HEK293 (cell line): ENCODE data around the gene LMO1.

Experiments
- CTCF ChIA-PET: fragments of 350-600 bp; formaldehyde crosslinking; extraction: SDS; loops from one replicate; lab custom pipeline; 2021; ENCODE audit warnings: antibody characterized with exemption; lab: Yijun Ruan, JAX
- POLR2A ChIA-PET: fragments of 300-600 bp; formaldehyde crosslinking; extraction: SDS; loops from one replicate; lab custom pipeline; 2020; ENCODE audit warnings: antibody characterized with exemption, inconsistent platforms; lab: Yijun Ruan, JAX
- H3K27ac ChIP-seq: fragments of 200-500 bp; sonication (Bioruptor generic); 2 replicates; pipeline ENCODE4 v1.5.1; 2014; ENCODE audit warnings: low read depth, low read length, control low read depth, inconsistent platforms; ENCODE audit errors: extremely low read depth
- H3K36me3 ChIP-seq, 2 experiments: fragments of 200-500 bp in 1 of 2; sonication (Bioruptor generic) in 1 of 2; 1 replicate in 1 of 2; 2 replicates in 1 of 2; pipeline ENCODE4 v1.5.1; 2014 to 2017; ENCODE audit warnings: inconsistent platforms in 2 of 2, low read length in 2 of 2; ENCODE audit not compliant: control insufficient read depth in 2 of 2, insufficient read depth in 1 of 2
- H3K4me1 ChIP-seq: fragments of 200-500 bp; sonication (Bioruptor generic); 2 replicates; pipeline ENCODE4 v1.5.1; 2014; ENCODE audit warnings: mild to moderate bottlenecking, low read length, inconsistent platforms; ENCODE audit not compliant: control insufficient read depth, insufficient read depth
- H3K4me3 ChIP-seq: 2 replicates; pipeline ENCODE4 v1.5.1; 2011; ENCODE audit warnings: low read depth, mild to moderate bottlenecking, control low read depth, low read length, moderate library complexity
- H3K9me3 ChIP-seq: fragments of 200-500 bp; sonication (Bioruptor generic); 2 replicates; pipeline ENCODE4 v1.5.1; 2014; ENCODE audit warnings: low read depth, low read length, inconsistent platforms; ENCODE audit not compliant: control insufficient read depth, insufficient read depth
- GLI4 ChIP-seq: fragments of 450-650 bp; formaldehyde crosslinking; IDR thresholded peaks from 2 replicates; pipeline ENCODE4 v1.5.1; 2016; ENCODE audit warnings: missing biosample characterization, missing genetic modification characterization
- KLF16 ChIP-seq: fragments of 450-650 bp; formaldehyde crosslinking; IDR thresholded peaks from 2 replicates; pipeline ENCODE4 v1.5.1; 2017; ENCODE audit warnings: missing biosample characterization, missing genetic modification characterization
- SCRT1 ChIP-seq: fragments of 450-650 bp; formaldehyde crosslinking; IDR thresholded peaks from 2 replicates; pipeline ENCODE4 v1.5.1; 2016; ENCODE audit warnings: missing biosample characterization, missing genetic modification characterization, borderline replicate concordance
- SP7 ChIP-seq: fragments of 450-650 bp; formaldehyde crosslinking; IDR thresholded peaks from 2 replicates; pipeline ENCODE4 v1.5.1; 2016; ENCODE audit warnings: missing biosample characterization, missing genetic modification characterization
- ZNF10 ChIP-seq: fragments of 450-650 bp; formaldehyde crosslinking; IDR thresholded peaks from 2 replicates; pipeline ENCODE4 v1.5.1; 2017; ENCODE audit warnings: missing biosample characterization, missing genetic modification characterization
- ZNF132 ChIP-seq: fragments of 450-650 bp; formaldehyde crosslinking; IDR thresholded peaks from 2 replicates; pipeline ENCODE4 v1.5.1; 2017; ENCODE audit warnings: missing biosample characterization, missing genetic modification characterization, borderline replicate concordance
- ZNF2 ChIP-seq: fragments of 450-650 bp; formaldehyde crosslinking; IDR thresholded peaks from 2 replicates; pipeline ENCODE4 v1.5.1; 2016; ENCODE audit warnings: missing biosample characterization, missing genetic modification characterization
- ZNF211 ChIP-seq: fragments of 450-650 bp; formaldehyde crosslinking; IDR thresholded peaks from 2 replicates; pipeline ENCODE4 v1.5.1; 2016; ENCODE audit warnings: low read depth, missing biosample characterization, missing genetic modification characterization
- ZNF324 ChIP-seq: fragments of 450-650 bp; formaldehyde crosslinking; IDR thresholded peaks from 2 replicates; pipeline ENCODE4 v1.5.1; 2016; ENCODE audit warnings: missing biosample characterization, missing genetic modification characterization
- ZNF37A ChIP-seq: fragments of 450-650 bp; IDR thresholded peaks from 2 replicates; pipeline ENCODE4 v1.5.1; 2018; ENCODE audit warnings: missing biosample characterization, missing genetic modification characterization
- ZNF391 ChIP-seq: fragments of 450-650 bp; formaldehyde crosslinking; IDR thresholded peaks from 2 replicates; pipeline ENCODE4 v1.5.1; 2016; ENCODE audit warnings: low read depth, missing biosample characterization, missing genetic modification characterization, borderline replicate concordance
- ZNF596 ChIP-seq: fragments of 450-650 bp; IDR thresholded peaks from 2 replicates; pipeline ENCODE4 v1.5.0; 2018; ENCODE audit warnings: missing biosample characterization, mild to moderate bottlenecking, missing genetic modification characterization, moderate library complexity
- TF ChIP-seq, protein P1 (sequence below): fragments of 450-650 bp; formaldehyde crosslinking; IDR thresholded peaks from 2 replicates; pipeline ENCODE4 v1.5.1; 2016; ENCODE audit warnings: missing biosample characterization, missing genetic modification characterization
- TF ChIP-seq, protein P2 (sequence below): fragments of 450-650 bp; formaldehyde crosslinking; IDR thresholded peaks from 2 replicates; pipeline ENCODE4; 2016; ENCODE audit warnings: missing biosample characterization, missing genetic modification characterization
- TF ChIP-seq, protein P3 (sequence below): fragments of 450-650 bp; formaldehyde crosslinking; IDR thresholded peaks from 2 replicates; pipeline ENCODE4 v1.5.1; 2017; ENCODE audit warnings: missing biosample characterization, missing genetic modification characterization
- TF ChIP-seq, protein P4 (sequence below): fragments of 450-650 bp; formaldehyde crosslinking; IDR thresholded peaks from 2 replicates; pipeline ENCODE4 v1.5.1; 2016; ENCODE audit warnings: missing biosample characterization, missing genetic modification characterization
- TF ChIP-seq, protein P5 (sequence below): fragments of 450-650 bp; formaldehyde crosslinking; IDR thresholded peaks from 2 replicates; pipeline ENCODE4 v1.5.1; 2017; ENCODE audit warnings: missing biosample characterization, missing genetic modification characterization
- TF ChIP-seq, protein P6 (sequence below): fragments of 450-650 bp; formaldehyde crosslinking; IDR thresholded peaks from 2 replicates; pipeline ENCODE4 v1.5.1; 2016; ENCODE audit warnings: missing biosample characterization, missing genetic modification characterization
- TF ChIP-seq, protein P7 (sequence below): fragments of 450-650 bp; formaldehyde crosslinking; IDR thresholded peaks from 2 replicates; pipeline ENCODE4 v1.5.1; 2016; ENCODE audit warnings: missing biosample characterization, missing genetic modification characterization
- TF ChIP-seq, protein P8 (sequence below): fragments of 450-650 bp; formaldehyde crosslinking; optimal IDR thresholded peaks from 2 replicates; pipeline ENCODE3; 2016; ENCODE audit warnings: missing biosample characterization, mild to moderate bottlenecking, missing genetic modification characterization
- TF ChIP-seq, protein P9 (sequence below): fragments of 450-650 bp; formaldehyde crosslinking; IDR thresholded peaks from 2 replicates; pipeline ENCODE4 v1.5.1; 2016; ENCODE audit warnings: missing biosample characterization, missing genetic modification characterization

LMO1 gene

DNA sequence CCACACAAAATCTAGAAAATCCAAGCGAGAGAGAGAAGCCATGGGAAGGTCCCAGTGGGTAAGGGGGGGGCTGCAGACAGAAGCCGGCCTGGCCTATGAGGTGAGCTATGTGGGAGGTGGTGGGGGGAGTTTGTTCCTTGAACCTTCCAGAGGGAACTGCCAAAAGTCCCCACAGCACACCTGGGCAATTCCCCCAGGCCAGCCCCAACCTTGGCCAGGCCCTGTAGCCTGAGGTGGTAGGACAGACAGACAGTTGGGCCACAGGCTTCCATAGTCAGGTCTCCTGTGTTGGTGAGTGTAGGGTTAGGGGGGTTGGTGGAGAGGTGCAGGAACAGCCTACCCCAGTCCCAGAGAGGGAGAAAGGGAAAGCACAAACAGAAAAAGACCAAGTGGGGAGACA is 39.0 kb downstream of the LMO1 start:
- H3K27ac ChIP-seq, result no peak overlapping the region
- no peaks in the 10 kb centered on the region for H3K36me3 ChIP-seq
- TF ChIP-seq SCRT1, result no peak
- no peak for TF ChIP-seq ZNF391
- no peak for TF ChIP-seq ZNF2 (tag by site-specific recombination)
- TF ChIP-seq, protein P1, sequence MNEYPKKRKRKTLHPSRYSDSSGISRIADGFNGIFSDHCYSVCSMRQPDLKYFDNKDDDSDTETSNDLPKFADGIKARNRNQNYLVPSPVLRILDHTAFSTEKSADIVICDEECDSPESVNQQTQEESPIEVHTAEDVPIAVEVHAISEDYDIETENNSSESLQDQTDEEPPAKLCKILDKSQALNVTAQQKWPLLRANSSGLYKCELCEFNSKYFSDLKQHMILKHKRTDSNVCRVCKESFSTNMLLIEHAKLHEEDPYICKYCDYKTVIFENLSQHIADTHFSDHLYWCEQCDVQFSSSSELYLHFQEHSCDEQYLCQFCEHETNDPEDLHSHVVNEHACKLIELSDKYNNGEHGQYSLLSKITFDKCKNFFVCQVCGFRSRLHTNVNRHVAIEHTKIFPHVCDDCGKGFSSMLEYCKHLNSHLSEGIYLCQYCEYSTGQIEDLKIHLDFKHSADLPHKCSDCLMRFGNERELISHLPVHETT, result no peak
- TF ChIP-seq, protein P2, sequence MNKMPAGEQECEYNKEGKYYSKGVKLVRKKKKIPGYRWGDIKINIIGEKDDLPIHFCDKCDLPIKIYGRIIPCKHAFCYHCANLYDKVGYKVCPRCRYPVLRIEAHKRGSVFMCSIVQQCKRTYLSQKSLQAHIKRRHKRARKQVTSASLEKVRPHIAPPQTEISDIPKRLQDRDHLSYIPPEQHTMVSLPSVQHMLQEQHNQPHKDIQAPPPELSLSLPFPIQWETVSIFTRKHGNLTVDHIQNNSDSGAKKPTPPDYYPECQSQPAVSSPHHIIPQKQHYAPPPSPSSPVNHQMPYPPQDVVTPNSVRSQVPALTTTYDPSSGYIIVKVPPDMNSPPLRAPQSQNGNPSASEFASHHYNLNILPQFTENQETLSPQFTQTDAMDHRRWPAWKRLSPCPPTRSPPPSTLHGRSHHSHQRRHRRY (tag by site-specific recombination), result no peak
- no peak for TF ChIP-seq GLI4
- no peak for TF ChIP-seq ZNF10 (tag by site-specific recombination)
- TF ChIP-seq, protein P3, sequence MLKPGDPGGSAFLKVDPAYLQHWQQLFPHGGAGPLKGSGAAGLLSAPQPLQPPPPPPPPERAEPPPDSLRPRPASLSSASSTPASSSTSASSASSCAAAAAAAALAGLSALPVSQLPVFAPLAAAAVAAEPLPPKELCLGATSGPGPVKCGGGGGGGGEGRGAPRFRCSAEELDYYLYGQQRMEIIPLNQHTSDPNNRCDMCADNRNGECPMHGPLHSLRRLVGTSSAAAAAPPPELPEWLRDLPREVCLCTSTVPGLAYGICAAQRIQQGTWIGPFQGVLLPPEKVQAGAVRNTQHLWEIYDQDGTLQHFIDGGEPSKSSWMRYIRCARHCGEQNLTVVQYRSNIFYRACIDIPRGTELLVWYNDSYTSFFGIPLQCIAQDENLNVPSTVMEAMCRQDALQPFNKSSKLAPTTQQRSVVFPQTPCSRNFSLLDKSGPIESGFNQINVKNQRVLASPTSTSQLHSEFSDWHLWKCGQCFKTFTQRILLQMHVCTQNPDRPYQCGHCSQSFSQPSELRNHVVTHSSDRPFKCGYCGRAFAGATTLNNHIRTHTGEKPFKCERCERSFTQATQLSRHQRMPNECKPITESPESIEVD (tag by site-specific recombination), result no peak
- TF ChIP-seq SP7 (tag by site-specific recombination), result no peak
- H3K9me3 ChIP-seq, result no peaks in the 10 kb centered on the region
- POLR2A ChIA-PET, result no interaction called here
- CTCF ChIA-PET, result interaction anchor here (0.6 to 3.5 kb wide), 8 partner anchors 23 to 342 kb away, joined by 3 to 29 read pairs (median 3); partner anchors contain the start of gene LMO1
- peaks cover under 1% of the 10 kb centered on the region; the same call in 1 of the 2 replicates for H3K4me1 ChIP-seq
- no peak overlapping the region for H3K4me3 ChIP-seq

DNA sequence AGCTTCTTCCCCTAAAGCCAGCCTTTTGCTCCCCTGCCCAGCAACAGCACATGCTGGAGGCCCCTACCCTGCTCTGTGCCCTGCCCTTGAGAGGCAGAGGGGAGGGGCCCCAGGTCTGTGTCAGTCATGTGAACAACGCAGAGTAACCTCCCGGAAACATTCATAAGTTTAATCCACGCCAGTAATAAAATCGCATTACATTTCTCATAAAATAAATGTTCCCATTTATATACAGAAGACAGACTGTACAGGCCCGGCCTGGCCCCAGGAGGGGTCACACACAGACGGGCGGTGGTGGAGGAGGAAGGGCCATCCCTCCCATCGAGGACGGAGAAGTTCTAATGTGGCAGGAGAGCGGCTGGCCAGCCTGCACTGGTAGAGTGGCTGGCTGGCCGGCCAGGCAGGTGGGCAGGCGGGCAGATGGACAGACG is 39.5 kb downstream of the LMO1 start:
- Histone ChIP-seq H3K27ac (no peak overlapping the region), H3K4me1 (no peaks in the 10 kb centered on the region), H3K9me3 (no peaks in the 10 kb centered on the region), H3K4me3 (no peak overlapping the region), H3K36me3 (no peaks in the 10 kb centered on the region)
- CTCF ChIA-PET, result interaction anchor here (0.6 to 6.6 kb wide), 8 partner anchors 31 to 342 kb away, joined by 3 to 54 read pairs (median 4); partner anchors contain the start of gene LMO1
- POLR2A ChIA-PET, result no interaction called here
- TF ChIP-seq, protein P4, sequence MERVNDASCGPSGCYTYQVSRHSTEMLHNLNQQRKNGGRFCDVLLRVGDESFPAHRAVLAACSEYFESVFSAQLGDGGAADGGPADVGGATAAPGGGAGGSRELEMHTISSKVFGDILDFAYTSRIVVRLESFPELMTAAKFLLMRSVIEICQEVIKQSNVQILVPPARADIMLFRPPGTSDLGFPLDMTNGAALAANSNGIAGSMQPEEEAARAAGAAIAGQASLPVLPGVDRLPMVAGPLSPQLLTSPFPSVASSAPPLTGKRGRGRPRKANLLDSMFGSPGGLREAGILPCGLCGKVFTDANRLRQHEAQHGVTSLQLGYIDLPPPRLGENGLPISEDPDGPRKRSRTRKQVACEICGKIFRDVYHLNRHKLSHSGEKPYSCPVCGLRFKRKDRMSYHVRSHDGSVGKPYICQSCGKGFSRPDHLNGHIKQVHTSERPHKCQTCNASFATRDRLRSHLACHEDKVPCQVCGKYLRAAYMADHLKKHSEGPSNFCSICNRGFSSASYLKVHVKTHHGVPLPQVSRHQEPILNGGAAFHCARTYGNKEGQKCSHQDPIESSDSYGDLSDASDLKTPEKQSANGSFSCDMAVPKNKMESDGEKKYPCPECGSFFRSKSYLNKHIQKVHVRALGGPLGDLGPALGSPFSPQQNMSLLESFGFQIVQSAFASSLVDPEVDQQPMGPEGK (tag by site-specific recombination), result no peak
- TF ChIP-seq, protein P5, sequence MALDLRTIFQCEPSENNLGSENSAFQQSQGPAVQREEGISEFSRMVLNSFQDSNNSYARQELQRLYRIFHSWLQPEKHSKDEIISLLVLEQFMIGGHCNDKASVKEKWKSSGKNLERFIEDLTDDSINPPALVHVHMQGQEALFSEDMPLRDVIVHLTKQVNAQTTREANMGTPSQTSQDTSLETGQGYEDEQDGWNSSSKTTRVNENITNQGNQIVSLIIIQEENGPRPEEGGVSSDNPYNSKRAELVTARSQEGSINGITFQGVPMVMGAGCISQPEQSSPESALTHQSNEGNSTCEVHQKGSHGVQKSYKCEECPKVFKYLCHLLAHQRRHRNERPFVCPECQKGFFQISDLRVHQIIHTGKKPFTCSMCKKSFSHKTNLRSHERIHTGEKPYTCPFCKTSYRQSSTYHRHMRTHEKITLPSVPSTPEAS (tag by site-specific recombination), result no peak
- TF ChIP-seq, protein P6, sequence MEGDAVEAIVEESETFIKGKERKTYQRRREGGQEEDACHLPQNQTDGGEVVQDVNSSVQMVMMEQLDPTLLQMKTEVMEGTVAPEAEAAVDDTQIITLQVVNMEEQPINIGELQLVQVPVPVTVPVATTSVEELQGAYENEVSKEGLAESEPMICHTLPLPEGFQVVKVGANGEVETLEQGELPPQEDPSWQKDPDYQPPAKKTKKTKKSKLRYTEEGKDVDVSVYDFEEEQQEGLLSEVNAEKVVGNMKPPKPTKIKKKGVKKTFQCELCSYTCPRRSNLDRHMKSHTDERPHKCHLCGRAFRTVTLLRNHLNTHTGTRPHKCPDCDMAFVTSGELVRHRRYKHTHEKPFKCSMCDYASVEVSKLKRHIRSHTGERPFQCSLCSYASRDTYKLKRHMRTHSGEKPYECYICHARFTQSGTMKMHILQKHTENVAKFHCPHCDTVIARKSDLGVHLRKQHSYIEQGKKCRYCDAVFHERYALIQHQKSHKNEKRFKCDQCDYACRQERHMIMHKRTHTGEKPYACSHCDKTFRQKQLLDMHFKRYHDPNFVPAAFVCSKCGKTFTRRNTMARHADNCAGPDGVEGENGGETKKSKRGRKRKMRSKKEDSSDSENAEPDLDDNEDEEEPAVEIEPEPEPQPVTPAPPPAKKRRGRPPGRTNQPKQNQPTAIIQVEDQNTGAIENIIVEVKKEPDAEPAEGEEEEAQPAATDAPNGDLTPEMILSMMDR, result no peak
- TF ChIP-seq KLF16 (tag by site-specific recombination), result no peak
- TF ChIP-seq ZNF211 (tag by site-specific recombination), result no peak
- TF ChIP-seq, protein P7, sequence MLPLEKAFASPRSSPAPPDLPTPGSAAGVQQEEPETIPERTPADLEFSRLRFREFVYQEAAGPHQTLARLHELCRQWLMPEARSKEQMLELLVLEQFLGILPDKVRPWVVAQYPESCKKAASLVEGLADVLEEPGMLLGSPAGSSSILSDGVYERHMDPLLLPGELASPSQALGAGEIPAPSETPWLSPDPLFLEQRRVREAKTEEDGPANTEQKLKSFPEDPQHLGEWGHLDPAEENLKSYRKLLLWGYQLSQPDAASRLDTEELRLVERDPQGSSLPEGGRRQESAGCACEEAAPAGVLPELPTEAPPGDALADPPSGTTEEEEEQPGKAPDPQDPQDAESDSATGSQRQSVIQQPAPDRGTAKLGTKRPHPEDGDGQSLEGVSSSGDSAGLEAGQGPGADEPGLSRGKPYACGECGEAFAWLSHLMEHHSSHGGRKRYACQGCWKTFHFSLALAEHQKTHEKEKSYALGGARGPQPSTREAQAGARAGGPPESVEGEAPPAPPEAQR (tag by site-specific recombination), result no peak
- TF ChIP-seq, protein P8, sequence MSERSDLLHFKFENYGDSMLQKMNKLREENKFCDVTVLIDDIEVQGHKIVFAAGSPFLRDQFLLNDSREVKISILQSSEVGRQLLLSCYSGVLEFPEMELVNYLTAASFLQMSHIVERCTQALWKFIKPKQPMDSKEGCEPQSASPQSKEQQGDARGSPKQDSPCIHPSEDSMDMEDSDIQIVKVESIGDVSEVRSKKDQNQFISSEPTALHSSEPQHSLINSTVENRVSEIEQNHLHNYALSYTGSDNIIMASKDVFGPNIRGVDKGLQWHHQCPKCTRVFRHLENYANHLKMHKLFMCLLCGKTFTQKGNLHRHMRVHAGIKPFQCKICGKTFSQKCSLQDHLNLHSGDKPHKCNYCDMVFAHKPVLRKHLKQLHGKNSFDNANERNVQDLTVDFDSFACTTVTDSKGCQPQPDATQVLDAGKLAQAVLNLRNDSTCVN (tag by site-specific recombination), result no peak
- TF ChIP-seq, protein P9, sequence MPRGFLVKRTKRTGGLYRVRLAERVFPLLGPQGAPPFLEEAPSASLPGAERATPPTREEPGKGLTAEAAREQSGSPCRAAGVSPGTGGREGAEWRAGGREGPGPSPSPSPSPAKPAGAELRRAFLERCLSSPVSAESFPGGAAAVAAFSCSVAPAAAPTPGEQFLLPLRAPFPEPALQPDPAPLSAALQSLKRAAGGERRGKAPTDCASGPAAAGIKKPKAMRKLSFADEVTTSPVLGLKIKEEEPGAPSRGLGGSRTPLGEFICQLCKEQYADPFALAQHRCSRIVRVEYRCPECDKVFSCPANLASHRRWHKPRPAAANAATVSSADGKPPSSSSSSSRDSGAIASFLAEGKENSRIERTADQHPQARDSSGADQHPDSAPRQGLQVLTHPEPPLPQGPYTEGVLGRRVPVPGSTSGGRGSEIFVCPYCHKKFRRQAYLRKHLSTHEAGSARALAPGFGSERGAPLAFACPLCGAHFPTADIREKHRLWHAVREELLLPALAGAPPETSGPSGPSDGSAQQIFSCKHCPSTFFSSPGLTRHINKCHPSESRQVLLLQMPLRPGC, result no peak
- TF ChIP-seq ZNF596 (tag by site-specific recombination), result no peak
- no peak for TF ChIP-seq ZNF324
- no peak for TF ChIP-seq ZNF37A (tag by site-specific recombination)
- no peak for TF ChIP-seq ZNF132 (tag by site-specific recombination)
